Activated gamma-delta T cell treated with Interleukin-2 at 50 U/mL for 16 hours (primary cell): ENCODE measurements around the gene PRDM16.

Source experiments
- DNase-seq: peaks from one replicate; pipeline ENCODE4 v3.0.0-alpha.2; 2020

PRDM16 gene

GRCh38 chr1:3315399-3316339 is 246.7 kb downstream of the PRDM16 start:
- no peak for DNase-seq

GRCh38 chr1:3316340-3316943 is 247.4 kb downstream of the PRDM16 start:
- DNase-seq = no peak

GRCh38 chr1:3317456-3317855 is 248.5 kb downstream of the PRDM16 start:
- no peak for DNase-seq

- no peak for DNase-seq
Observed at GRCh38 chr1:3318329-3318728, 249.3 kb downstream of the PRDM16 start.

- no peak for DNase-seq
Observed at GRCh38 chr1:3319874-3320245, 250.9 kb downstream of the PRDM16 start.

- DNase-seq = no peak
Observed at GRCh38 chr1:3320246-3321152, 251.5 kb downstream of the PRDM16 start.

GRCh38 chr1:3321559-3322449 is 252.8 kb downstream of the PRDM16 start:
- no peak for DNase-seq

GRCh38 chr1:3322450-3323020 is 253.5 kb downstream of the PRDM16 start:
- DNase-seq = no peak

GRCh38 chr1:3323021-3323795 is 254.2 kb downstream of the PRDM16 start:
- DNase-seq = no peak

- DNase-seq = no peak
Observed at GRCh38 chr1:3323796-3324703, 255.0 kb downstream of the PRDM16 start.

- no peak for DNase-seq
Observed at GRCh38 chr1:3324704-3325535, 255.9 kb downstream of the PRDM16 start.

- no peak for DNase-seq
Observed at GRCh38 chr1:3326516-3327388, 257.7 kb downstream of the PRDM16 start.

GRCh38 chr1:3327389-3327702 is 258.3 kb downstream of the PRDM16 start:
- no peak for DNase-seq

GRCh38 chr1:3327936-3328590 is 259.1 kb downstream of the PRDM16 start:
- DNase-seq = no peak

GRCh38 chr1:3329640-3330281 is 260.8 kb downstream of the PRDM16 start:
- no peak for DNase-seq

- no peak for DNase-seq
Observed at GRCh38 chr1:3330771-3331245, 261.8 kb downstream of the PRDM16 start.

- no peak for DNase-seq
Observed at GRCh38 chr1:3331564-3331963, 262.6 kb downstream of the PRDM16 start.
